Heart left ventricle (tissue), 16 donors: Measurements from ENCODE around the gene INO80C. TPM values are rescaled to one million over a fixed set of nuclear protein-coding genes. Genes with fewer than 3 reads are reported as not detected.

Experiments
- ATAC-seq, 4 donors: fragments of 200-7000 bp; cut with Tn5 transposase; one replicate each; pipeline ENCODE4 v1.9.1; 2020 to 2022; ENCODE audit warnings: moderate library complexity in 4 of 4, mild to moderate bottlenecking in 3 of 4, moderate number of reproducible peaks in 1 of 4
- DNase-seq, 5 donors: peaks; one replicate each; pipeline ENCODE4 v3.0.0-alpha.2; 2020
- H3K27ac ChIP-seq, 12 donors: fragments of 200-600 bp; sonication (generic) in 4 of 12; one replicate each; pipeline versions ENCODE4 v1.5.0 to v1.8.0; 2016 to 2022; ENCODE audit warnings: mild to moderate bottlenecking in 2 of 12
- H3K27me3 ChIP-seq, 9 donors: fragments of 200-600 bp; sonication (generic) in 2 of 9; one replicate each; pipeline versions ENCODE4 v1.5.1 to v1.8.0; 2016 to 2022; ENCODE audit warnings: mild to moderate bottlenecking in 3 of 9
- H3K36me3 ChIP-seq, 9 donors: fragments of 200-600 bp; sonication (generic) in 2 of 9; one replicate each; pipeline versions ENCODE4 v1.5.0 to v1.8.0; 2018 to 2022; ENCODE audit warnings: mild to moderate bottlenecking in 2 of 9
- H3K4me1 ChIP-seq, 12 donors: fragments of 200-600 bp; sonication (generic) in 4 of 12; one replicate each; pipeline versions ENCODE4 v1.5.0 to v1.8.0; 2016 to 2022; ENCODE audit warnings: mild to moderate bottlenecking in 3 of 12
- H3K4me3 ChIP-seq, 12 donors: fragments of 200-600 bp; sonication (generic) in 4 of 12; one replicate each; pipeline versions ENCODE4 v1.5.0 to v1.8.0; 2017 to 2022; ENCODE audit warnings: mild to moderate bottlenecking in 9 of 12, moderate library complexity in 4 of 12
- H3K9me3 ChIP-seq, 12 donors: fragments of 200-600 bp; sonication (generic) in 4 of 12; one replicate each; pipeline versions ENCODE4 v1.5.0 to v1.8.0; 2016 to 2022; ENCODE audit warnings: mild to moderate bottlenecking in 1 of 12
- POLR2A ChIP-seq, 2 donors: fragments of 450-650 bp; IDR thresholded peaks; one replicate each; pipeline ENCODE4 v1.6.1; 2017; ENCODE audit warnings: antibody characterized with exemption in 2 of 2, mild to moderate bottlenecking in 2 of 2, moderate library complexity in 2 of 2
- WGBS, 4 donors: extraction: QIAGEN DNeasy Blood & Tissue Kit in 2 of 4; methylation state at CpG; one replicate each; pipeline versions ENCODE4 v1.1.5 to v1.1.7; 2013 to 2018; 5-methylcytosine and 5-hydroxymethylcytosine counted together
- intact Hi-C, 10 donors: fragments of 100-400 bp; cut with DNase I; formaldehyde crosslinking; loops; one replicate each; pipeline versions ENCODE4 v1.11.1 to v1.14.2; 2022
- long read RNA-seq, 3 donors: library from polyadenylated mRNA; unstranded; transcript quantifications; one replicate each; pipeline ENCODE4 v2.0.0, GENCODE V29; 2020 to 2021
- polyA plus RNA-seq, 2 donors: library from polyadenylated mRNA; stranded (reverse); fragments of 200-250 nt; gene quantifications; one replicate each; pipeline ENCODE4 v1.2.3, GENCODE V29; 2013
- total RNA-seq, 9 donors: library from RNA; depleted of rRNA in 2 of 9; stranded (reverse); fragments of >200 nt in 2 of 9; fragmentation: NEBNext Ultra II Directional in 3 of 9; extraction: Animal tissue kit (Norgen Biotek cat#: 25700) in 3 of 9; gene quantifications; one replicate each; pipeline versions ENCODE4 v1.1.0 to v1.2.4, GENCODE V29; 2016 to 2023
- TF ChIP-seq, protein P1 (sequence below), 12 donors: fragments of 200-600 bp; sonication (generic) in 4 of 12; IDR thresholded peaks; one replicate each; pipeline versions ENCODE4 v1.5.0 to v1.8.0; 2018 to 2022; ENCODE audit warnings: antibody characterized with exemption in 12 of 12, mild to moderate bottlenecking in 5 of 12
- donor health status: ischemic (EF 13 %, LVEDD 7.1; RV severe dilation, severe dysfunction).
- donor health status: healthy with polysubstance abuse.
- donor health status: DM: no; HTN: yes; CAD: no.
- donor health status: DM: no; HTN: no; CAD: no.
- donor health status: ischemic (EF 25% LVEDD 6.9; RV normal size, moderate dysfunction).
- donor health status: ischemic (EF 25% LVEDD 5.7; RV mildly dilated, moderate dysfunction).
- donor health status: healthy.
- donor health status: DM: yes; HTN: yes; CAD: no.
- donor health status: ischemic (EF 35%, LVEDD 5.7; RV mildly dilated, moderate dysfunction).
- donor health status: nonischemic (EF 11% LVEDD 7.7; RV severe dilation, severe dysfunction).
- donor health status: DM: yes; HTN: yes; CAD: no.
- donor health status: PGD.
- donor health status: ischemic (EF 29% LVEDD 5.4; RV normal size, mild dysfunction).
- donor health status: nonischemic (EF 23%, LVEDD 6.1; RV moderate dilation, normal function).

INO80C gene
- total RNA-seq (10 to 100 TPM in 7 of 9 donors, 1 to 10 TPM in 2; 5.6 to 29.0 (median 22.3) TPM), polyA plus RNA-seq (10 to 100 TPM; 24.7 to 25.2 TPM)
- long read RNA-seq, donor 1, transcript INO80C-202 (5 exons, 974 nt), result major isoform, 6 of 9 reads
- long read RNA-seq, donor 1, partial matches to known transcripts, result 0 of 9 reads
- long read RNA-seq, donor 1, other reads (novel, unspliced or antisense), result 1 of 9 reads
- long read RNA-seq, donor 2, transcript INO80C-202 (5 exons, 974 nt), result major isoform, 5 of 7 reads
- long read RNA-seq, donor 2, partial matches to known transcripts, result 0 of 7 reads
- long read RNA-seq, donor 2, other reads (novel, unspliced or antisense), result 0 of 7 reads
- long read RNA-seq, donor 3, transcript INO80C-202 (5 exons, 974 nt), result major isoform, 9 of 11 reads
- long read RNA-seq, donor 3, partial matches to known transcripts, result 0 of 11 reads
- long read RNA-seq, donor 3, other reads (novel, unspliced or antisense), result 1 of 11 reads

DNA sequence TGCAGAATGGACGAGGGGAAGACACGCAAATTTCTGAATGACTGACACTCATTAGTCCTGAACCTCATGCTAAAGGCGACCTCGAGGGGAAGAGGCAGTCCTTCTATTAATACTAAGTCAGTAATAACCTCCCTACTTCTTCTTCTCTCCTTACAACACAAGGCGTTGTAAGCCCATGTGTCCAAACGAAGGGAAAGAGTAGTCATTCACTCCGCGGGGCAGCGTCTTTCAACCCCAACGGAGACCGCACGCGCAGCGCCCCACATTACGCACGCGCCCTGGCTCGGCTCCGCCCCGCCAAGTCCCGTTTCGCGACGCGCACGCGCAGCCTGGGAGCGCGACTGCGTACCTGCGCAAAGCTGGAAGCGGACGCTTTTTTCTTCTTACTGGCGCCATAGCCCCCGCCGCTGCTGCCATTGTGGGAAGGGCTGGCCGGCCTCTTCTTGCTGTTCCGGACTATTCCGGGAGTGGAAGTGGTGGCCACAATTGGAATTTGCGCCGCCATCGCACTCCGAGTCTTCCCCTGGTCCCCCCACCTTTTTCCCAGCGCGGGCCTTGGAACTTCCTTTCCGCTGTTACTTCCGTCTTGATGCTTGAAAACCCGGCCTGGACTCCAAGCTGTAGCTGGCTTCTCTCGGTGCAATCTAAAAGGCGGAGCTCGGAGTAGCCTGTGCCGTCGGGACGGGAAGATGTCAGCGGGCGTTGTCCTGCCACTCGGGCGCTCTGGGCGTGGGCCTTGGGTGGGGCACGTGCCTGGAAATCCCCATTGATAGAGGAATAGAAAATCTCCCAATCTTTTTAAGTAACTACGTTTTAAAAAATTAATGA lies at the start of gene INO80C:
Gene INO80C (minus strand): TSS at position 591 of the 828 bp plus-strand sequence. CDS start 86 bp downstream, at position 505.
- WGBS, 4 donors, result 1 to 2% (median 1%) methylated on average over 45 to 61 of the region's 61 CpGs
- Histone ChIP-seq H3K4me1 (peaks cover 0 to 30% (median 14%) of the 10 kb centered on the region in 12 donors), H3K36me3 (no peaks in the 10 kb centered on the region), H3K27ac (peak within 1 kb of the TSS; percentile 93 to 99 (median 94)), H3K4me3 (peak within 1 kb of the TSS; percentile 38 to 81 (median 67)), H3K9me3 (no peaks in the 10 kb centered on the region), H3K27me3 (no peaks in the 10 kb centered on the region)
- intact Hi-C loops, result loop anchor here in 7 of 10 donors (2.0 to 10.0 kb wide), 9 partner anchors 35 to 233 kb away; partner anchors contain the start of gene GALNT1 (in 3 of the 7)
- DNase-seq (peak; percentile 92 to 96 (median 93)), ATAC-seq (peak; percentile 98 to 99 (median 98))
- TF ChIP-seq, protein P1, sequence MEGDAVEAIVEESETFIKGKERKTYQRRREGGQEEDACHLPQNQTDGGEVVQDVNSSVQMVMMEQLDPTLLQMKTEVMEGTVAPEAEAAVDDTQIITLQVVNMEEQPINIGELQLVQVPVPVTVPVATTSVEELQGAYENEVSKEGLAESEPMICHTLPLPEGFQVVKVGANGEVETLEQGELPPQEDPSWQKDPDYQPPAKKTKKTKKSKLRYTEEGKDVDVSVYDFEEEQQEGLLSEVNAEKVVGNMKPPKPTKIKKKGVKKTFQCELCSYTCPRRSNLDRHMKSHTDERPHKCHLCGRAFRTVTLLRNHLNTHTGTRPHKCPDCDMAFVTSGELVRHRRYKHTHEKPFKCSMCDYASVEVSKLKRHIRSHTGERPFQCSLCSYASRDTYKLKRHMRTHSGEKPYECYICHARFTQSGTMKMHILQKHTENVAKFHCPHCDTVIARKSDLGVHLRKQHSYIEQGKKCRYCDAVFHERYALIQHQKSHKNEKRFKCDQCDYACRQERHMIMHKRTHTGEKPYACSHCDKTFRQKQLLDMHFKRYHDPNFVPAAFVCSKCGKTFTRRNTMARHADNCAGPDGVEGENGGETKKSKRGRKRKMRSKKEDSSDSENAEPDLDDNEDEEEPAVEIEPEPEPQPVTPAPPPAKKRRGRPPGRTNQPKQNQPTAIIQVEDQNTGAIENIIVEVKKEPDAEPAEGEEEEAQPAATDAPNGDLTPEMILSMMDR (IDR thresholded peaks at IDR 0.05), result no peak
- TF ChIP-seq POLR2A (IDR thresholded peaks at IDR 0.05), result peak; percentile 29 to 85

DNA sequence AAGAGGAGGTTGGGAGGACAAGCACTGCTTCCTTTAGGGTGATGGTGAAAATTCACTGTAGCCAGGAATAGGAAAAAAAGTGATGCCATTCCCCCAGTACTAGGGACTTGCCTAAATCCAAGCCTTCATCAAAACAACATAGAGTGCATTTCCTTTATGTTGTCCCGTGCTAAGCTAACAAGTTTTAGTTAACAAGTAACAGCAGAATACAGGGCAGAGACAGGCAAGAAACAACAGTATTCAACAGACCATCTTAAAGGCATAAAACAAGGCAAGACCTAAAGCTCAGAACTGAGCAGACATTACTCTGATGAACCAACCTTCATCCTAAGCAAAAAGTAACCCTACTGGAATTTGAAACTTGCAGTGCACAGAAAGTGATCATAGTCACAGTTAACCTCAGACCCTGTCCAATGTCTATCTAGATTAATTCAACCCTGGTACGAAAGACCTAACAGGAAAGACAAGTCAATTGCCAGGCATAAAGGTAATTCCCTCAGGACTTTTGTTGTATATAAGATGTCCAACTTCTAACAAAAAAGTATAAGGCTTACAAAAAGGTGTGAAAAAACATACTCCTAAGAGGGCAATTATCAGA lies 49.3 kb upstream of the INO80C start:
- TF ChIP-seq POLR2A (IDR thresholded peaks at IDR 0.05), result no peak
- TF ChIP-seq, protein P1 (IDR thresholded peaks at IDR 0.05), result no peak
- H3K4me3 ChIP-seq, result no peak overlapping the region
- no peaks in the 10 kb centered on the region for H3K9me3 ChIP-seq
- 83 to 92% (median 88%) methylated on average over 2 of the region's 2 CpGs for WGBS, 4 donors
- ATAC-seq, result no peak
- intact Hi-C loops, result no loop called here
- H3K27ac ChIP-seq, result no peak overlapping the region
- H3K36me3 ChIP-seq, result no peaks in the 10 kb centered on the region
- no peak for DNase-seq
- no peaks in the 10 kb centered on the region for H3K27me3 ChIP-seq
- H3K4me1 ChIP-seq, result no peaks in the 10 kb centered on the region

DNA sequence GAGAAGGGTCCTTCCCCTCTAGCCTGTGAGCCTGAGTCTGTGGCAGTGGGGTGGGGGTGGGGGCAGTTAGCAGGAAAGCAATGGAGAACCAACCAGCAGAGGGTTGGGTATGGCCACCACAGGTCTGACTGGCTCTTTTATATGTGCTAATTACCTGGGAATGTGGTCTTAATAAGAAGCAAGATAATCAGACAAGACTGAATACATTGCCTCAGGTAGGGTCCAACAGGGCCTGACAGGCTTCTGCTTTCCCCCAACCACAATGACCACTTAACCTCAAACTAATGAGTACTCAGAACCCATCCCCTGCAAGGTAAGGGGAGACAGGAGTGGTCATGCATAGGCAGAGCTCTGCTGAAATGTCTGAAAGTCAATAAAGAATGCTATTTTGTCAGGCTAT lies 44.6 kb upstream of the INO80C start:
- no peak overlapping the region for H3K4me3 ChIP-seq
- peaks cover 0 to 11% (median 3%) of the 10 kb centered on the region in 12 donors for H3K9me3 ChIP-seq
- TF ChIP-seq, protein P1 (IDR thresholded peaks at IDR 0.05), result no peak
- TF ChIP-seq POLR2A (IDR thresholded peaks at IDR 0.05), result no peak
- no peaks in the 10 kb centered on the region for H3K4me1 ChIP-seq
- intact Hi-C loops, result no loop called here
- H3K27me3 ChIP-seq, result no peaks in the 10 kb centered on the region
- H3K36me3 ChIP-seq, result no peaks in the 10 kb centered on the region
- no peak for ATAC-seq
- no peak overlapping the region for H3K27ac ChIP-seq
- DNase-seq, result no peak
